Stomach (tissue), 4 donors: ENCODE measurements around the gene HES6.

Experiments used
- POLR2A ChIP-seq, 4 donors: fragments of 450-650 bp; IDR thresholded peaks; one replicate each; pipeline ENCODE4 v1.6.1; 2016; ENCODE audit warnings: antibody characterized with exemption in 4 of 4, control low read depth in 2 of 4, mild to moderate bottlenecking in 1 of 4, moderate library complexity in 1 of 4
- POLR2AphosphoS5 ChIP-seq, 3 donors: sonication (generic); formaldehyde crosslinking; IDR thresholded peaks; one replicate each; pipeline ENCODE4 v1.6.1; 2016; ENCODE audit warnings: antibody characterized with exemption in 3 of 3

- TF ChIP-seq POLR2A (IDR thresholded peaks at IDR 0.05) (no peak), POLR2AphosphoS5 (IDR thresholded peaks at IDR 0.05) (no peak)
These were observed 12.1 kb upstream of the HES6 start for GRCh38 chr2:238251986-238252385.
